Hippocampal formation (tissue), 2 donors: ENCODE data around the gene WNT6.

ENCODE experiments used
- DNase-seq, 2 donors: peaks; one replicate each; lab custom pipeline; 2025; lab: John Stamatoyannopoulos, UW

Gene WNT6

DNA sequence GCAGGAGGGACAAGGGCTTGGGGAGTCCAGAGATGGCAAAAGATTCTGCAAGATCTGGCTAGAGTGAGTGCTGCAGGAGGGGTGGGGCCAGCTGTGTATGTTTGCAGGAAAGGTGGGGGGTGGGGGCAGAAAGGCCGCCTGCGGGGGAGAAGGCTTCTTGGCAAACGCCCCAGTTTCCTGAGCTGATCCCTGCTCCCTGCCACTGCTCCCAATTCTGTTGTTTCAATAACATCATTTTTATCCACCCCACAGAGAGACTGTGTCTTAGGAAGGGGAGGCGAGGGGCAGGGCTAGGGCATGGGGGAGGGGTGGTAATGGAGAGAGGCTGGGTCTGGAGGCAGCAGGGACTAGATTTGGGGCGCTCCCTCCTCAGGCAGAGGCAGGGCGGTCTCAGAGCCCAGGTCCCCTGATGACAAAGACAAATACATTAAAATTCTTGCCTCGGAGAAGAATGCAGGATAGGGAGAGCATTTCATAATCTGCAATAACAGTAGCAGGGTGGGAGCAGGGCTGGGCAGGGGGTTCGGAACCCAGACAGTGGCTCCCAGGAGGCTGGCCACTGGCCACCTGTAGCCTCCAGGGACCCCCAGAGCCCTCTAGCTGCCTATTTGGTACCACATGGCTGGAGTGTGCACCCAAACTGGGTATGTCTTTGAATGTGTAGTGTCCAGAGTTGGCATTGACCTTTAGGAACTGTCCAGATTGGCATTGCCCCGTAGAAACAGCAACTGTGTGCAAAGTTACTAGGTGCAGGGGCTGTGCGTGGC is 2.1 kb upstream of the WNT6 start:
- no peak for DNase-seq

DNA sequence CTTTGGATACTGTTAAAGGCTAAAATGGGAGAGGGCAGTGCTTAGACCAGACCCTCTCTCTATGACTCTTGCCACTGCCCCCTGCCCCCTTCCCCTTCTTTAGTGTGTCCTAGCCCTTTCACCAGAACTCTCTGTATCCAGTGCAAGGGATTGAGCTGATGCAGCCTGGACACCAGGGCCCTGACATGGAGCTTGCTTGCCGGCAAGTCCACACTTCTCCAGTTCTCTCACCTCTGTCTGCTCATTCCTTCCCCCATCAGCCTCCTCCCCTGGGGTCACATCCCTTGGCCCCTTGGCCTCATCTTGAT is 1.5 kb upstream of the WNT6 start:
- no peak for DNase-seq

DNA sequence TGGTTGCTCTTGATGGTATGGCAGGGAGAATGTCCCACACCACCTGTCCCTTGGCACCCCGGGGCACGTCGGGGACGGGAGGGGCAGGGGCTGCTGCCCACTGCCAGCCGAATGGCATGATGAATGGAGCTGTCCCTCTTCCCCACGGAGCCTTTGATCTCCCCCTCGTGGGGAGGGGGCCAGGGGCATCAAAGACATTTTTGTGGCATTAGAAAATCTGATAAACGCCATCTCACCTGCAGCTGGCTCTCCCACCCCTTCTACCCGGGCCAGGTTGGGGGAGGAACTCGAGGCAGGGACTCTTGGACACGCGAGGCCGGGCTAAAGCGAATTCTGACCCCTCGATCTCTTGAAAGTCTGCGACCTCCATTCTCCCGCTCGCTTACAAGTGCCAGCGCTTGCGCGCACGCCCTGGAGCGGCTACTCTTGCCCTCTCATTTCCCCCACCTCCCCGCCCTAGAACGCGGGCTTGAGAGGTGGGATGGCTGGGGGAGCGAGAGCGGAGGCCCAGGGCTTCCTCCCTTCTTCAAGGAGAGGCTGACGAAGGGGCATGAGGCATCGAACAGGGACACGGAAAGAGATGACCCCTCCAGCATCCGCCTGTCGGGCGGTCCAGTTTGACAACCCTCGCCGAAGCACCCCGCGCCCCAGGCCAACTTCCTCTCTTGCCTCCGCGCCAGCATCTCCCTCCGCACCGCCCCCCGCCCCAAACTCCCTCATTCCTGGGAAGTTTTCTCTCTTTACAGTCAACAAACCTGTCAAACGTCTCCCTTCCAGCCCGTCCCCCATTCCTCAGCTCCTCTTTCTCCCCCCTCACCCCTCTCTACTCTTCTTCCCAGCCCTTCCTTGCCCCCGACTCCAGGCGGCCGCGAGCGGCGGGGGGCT is 692 bp upstream of the WNT6 start:
- DNase-seq, result no peak

DNA sequence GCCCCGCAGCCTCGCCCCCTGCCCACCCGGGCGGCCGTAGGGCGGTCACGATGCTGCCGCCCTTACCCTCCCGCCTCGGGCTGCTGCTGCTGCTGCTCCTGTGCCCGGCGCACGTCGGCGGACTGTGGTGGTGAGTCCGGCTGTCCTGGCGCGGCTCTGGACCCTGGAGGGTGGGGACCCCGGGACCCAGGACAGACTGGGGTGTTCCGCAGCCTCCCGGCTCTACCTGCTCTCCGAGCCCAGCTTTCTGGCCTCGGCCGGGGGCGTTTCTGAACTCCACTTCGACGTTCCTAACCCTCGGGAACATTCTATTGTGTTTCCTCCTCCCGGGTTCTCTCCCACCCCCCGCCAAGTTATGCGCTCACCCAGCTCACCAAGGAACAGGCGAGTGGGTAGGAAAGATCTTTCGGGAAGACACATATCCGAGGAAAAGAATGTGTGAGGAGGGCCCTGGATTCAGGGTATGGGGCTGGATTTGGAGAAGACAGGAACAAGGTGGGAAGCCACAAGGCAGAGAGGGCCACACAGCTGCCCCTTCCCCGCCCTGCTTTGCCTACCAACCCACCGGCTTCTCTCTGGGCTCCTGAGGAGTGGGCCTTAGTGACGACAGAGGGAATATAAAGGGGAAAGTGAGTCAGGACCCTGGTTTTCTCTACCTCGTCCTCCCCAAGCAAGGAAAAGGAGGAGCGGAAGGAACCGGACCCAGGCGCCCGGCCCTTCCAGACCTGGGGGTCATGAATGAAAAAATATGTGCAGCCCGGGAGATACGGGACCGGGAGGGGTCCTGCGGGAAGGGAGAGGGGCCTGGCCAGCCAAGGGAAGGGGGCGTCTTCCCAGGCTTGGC is 605 bp downstream of the WNT6 start:
- no peak for DNase-seq

DNA sequence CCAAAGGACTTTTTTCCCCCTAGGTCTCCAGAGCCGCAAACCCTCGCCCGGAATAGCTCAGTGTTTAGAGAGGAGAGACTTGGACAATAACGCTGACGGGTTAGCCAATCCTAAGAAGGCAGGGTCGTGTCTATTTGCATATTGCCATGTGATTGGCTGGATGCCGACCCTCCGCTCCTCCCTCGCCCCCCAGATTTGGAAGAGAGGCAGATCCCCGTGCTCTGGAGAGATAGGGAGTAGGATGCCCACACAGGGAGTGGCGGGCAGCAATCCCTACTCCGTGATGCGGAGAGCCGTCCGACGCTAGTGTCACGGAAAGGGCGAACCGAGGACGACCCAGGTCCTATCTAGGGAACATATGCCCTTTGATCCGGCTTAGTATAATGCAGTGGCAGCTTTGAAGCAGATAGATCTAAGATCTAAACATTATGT is 1.4 kb downstream of the WNT6 start:
- DNase-seq, result no peak

DNA sequence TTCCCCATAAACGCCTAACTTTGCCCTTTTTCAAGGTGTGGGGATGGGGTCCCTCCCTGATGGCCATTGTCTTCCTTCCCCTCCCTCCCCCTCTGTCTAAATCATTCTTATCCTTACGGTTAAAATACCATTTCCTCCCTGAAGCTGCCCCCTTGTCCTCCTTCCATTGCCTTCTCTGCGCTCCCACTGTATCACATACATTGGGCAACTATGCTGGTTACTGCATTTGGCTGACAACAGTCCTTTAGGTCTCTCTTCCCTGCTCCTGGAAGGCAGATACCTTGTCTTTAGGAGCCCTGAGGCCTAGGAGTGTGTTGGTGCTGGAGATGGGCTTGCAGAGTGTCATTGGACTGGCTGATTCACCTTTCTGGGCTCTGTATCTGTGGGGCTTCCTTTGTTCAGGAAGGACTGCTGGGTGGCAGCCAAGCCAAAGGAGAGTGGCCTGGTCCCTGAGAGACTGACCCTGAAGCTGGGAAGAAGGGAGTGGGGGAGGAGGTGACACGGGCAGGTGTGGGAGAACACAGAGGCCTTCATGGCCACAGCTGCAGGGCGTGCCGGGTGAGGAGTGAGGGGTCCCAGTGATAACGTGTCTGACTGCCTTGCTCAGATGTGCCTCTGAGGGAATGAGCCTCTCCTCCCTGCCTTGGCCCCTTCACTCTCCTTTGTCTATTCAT is 2.2 kb downstream of the WNT6 start:
- DNase-seq, result no peak

DNA sequence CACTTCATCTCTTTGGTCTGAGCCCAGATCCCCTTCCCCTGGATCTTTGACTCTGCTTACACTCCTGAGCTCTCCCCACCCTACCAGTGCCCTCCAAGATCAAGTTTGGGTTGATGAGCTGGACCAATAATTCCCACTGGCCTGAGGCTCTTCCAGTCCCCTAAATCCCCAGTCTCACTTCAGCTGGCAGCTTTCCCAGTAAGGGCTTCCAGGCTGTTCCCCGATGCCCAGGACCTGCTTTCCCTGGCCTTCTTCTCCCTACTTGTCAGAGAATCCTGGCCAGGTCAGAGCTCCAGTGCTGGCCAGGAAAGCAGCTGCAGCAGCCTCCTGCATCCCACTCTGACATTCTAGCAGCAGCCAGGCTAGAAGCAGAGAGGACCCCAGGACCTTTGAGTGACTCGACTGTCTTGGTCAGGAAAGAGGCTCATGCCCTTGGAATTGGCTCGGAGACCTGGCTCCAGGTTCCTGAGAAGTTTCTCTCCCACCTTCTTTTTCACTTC is 3.5 kb downstream of the WNT6 start:
- no peak for DNase-seq

DNA sequence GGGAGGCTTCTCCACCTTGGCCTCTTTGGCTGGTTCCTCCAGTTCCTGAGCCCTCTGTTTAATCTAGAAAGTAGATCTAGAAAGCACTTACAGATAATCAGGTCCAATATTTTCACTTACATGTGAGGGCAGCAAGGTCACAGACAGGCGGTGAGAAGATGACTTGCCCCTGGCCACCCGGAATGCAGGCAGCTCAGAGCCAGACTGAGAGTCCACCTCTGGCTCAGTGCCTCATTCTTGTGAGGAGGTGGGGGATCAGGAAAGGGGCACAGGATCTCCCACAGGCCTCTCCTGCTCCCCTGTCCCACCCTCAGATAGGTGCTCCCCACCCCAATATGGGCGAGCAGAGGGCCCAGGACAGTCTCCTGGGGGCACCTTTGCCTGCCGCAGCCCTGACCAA is 5.8 kb downstream of the WNT6 start:
- no peak for DNase-seq

DNA sequence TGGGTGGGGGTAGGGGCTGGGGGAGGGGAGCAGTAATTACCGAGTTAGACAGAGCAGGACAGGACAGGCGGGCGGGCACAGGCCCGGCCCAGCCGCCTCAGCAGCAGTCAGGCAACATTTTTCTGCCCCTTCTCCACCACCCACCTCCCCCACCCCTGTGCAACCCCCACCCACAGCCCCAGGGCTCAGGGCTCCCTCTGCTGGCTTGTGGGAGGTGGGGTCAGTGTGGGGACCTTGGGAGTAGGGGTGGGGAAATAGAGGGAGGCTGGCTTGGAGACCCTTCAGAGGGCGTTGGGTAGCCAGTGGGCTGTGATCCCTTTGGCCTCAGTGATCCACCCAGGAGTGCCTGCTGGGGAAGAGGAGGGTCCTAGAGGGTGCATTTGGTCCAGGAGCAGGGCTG is 6.4 kb downstream of the WNT6 start:
- DNase-seq, result no peak

DNA sequence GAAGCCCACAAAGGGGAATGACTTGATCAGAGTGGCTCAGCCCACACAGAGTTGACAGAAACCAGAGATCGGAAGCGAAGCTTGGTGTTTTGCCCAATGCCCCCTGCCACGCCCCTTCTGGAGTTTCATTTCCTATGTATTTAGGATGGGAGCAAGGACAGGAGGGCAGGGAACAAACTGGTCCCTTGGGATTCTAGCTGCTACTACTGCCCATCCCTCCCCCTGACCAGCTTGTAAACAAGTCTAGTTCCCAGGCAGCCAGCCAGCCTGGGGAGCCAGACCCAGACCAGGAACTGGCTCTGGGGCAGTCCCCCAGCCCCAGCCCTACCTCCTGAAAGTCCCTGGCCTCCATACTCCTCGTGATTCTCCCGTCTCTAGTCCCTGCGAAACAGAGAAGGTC is 8.3 kb downstream of the WNT6 start:
- DNase-seq, result no peak

DNA sequence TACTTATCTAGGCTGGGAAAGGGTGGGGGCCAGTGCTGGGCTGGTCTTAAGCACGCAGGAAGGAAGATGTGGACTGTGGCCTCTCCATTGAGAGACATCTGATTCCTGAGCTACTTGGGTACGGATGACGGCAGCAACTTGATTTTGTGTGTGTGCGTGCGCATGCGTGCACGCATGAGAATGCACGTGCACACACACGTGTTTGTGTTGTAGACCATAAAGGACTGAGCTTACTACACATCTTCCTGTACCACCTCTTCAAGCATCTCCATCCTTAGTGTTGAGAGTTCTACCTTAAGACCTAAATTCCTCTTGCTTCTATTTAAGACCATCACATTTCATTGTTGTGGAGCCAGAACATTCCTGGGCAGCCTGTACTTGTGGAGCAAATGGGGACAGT is 9.5 kb downstream of the WNT6 start:
- no peak for DNase-seq

DNA sequence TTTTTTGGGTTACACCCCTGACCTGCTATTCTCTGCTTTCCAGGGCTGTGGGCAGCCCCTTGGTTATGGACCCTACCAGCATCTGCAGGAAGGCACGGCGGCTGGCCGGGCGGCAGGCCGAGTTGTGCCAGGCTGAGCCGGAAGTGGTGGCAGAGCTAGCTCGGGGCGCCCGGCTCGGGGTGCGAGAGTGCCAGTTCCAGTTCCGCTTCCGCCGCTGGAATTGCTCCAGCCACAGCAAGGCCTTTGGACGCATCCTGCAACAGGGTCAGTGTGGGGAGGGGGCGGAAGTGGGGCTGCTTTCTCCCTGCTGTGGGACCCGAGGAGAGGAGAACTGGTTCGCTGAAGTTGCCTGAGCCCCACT is 11.4 kb downstream of the WNT6 start:
- DNase-seq, result no peak

DNA sequence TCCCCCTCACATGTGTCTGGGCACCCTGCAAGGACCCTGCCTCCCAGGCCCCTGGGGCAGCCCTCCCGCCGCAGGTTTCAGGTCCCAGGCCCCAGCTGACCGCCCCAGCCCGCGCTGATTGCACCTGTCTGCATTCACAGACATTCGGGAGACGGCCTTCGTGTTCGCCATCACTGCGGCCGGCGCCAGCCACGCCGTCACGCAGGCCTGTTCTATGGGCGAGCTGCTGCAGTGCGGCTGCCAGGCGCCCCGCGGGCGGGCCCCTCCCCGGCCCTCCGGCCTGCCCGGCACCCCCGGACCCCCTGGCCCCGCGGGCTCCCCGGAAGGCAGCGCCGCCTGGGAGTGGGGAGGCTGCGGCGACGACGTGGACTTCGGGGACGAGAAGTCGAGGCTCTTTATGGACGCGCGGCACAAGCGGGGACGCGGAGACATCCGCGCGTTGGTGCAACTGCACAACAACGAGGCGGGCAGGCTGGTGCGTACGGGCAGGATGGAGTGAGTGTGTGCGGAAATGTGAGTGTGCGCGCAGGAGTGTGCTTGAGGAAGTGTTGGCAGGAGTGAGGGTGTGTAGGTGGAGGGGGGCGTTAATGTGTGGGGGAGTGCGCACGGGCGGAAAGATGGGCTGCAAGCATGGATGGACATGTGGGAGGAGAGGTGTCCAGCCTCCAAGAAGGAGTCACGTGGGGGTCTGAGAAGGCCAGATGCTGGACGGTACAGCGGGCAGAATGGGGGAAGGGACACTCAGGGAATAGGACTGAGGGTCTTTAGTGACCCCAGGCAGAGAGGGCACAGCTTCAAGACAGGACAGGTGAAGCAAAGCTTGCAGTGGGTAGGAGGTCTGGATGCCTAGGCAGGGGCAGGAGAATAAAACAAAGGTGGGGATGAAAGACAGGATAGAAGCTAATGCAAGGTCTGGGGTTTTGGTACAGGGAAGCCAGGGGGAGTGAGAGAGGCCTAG is 12.0 kb downstream of the WNT6 start:
- DNase-seq, result no peak

DNA sequence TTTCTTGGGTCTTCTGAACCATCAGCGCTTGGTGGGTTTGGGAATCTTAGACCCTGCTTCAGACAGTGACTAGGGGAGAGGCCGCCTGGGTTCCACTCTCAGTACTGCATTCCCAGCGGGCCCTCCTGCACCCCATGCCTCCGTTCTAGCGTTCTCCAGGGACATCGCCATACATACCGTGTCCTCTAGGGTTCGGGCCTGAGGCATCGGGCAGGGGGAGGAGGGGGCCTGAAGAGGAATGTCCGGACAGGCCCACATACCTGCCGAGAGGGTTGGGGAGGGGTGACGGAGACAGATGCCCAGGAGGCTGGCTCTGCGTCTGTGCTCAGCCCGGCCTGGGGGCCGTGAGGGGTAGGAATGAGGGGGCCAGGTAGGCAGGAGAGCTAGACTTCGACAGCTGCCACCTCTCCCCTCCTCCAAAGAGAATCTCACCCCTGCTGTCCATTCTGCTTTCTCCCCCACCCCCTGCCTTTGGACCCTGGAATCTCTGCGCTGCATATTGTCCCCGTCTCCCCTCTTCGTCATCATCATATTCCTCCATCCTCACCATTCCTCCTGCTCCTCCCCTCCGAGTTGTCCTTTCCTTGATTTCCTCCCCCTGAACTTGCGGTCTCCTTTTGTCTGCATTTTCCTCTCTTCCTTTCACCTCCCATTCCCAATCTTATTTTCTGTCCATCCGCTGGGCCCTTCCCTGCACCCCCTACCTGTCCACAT is 13.2 kb downstream of the WNT6 start:
- DNase-seq, result no peak

DNA sequence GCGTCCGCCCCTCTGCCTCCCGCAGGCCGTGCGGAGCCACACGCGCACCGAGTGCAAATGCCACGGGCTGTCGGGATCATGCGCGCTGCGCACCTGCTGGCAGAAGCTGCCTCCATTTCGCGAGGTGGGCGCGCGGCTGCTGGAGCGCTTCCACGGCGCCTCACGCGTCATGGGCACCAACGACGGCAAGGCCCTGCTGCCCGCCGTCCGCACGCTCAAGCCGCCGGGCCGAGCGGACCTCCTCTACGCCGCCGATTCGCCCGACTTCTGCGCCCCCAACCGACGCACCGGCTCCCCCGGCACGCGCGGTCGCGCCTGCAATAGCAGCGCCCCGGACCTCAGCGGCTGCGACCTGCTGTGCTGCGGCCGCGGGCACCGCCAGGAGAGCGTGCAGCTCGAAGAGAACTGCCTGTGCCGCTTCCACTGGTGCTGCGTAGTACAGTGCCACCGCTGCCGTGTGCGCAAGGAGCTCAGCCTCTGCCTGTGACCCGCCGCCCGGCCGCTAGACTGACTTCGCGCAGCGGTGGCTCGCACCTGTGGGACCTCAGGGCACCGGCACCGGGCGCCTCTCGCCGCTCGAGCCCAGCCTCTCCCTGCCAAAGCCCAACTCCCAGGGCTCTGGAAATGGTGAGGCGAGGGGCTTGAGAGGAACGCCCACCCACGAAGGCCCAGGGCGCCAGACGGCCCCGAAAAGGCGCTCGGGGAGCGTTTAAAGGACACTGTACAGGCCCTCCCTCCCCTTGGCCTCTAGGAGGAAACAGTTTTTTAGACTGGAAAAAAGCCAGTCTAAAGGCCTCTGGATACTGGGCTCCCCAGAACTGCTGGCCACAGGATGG is 14.0 kb downstream of the WNT6 start:
- DNase-seq, result no peak

DNA sequence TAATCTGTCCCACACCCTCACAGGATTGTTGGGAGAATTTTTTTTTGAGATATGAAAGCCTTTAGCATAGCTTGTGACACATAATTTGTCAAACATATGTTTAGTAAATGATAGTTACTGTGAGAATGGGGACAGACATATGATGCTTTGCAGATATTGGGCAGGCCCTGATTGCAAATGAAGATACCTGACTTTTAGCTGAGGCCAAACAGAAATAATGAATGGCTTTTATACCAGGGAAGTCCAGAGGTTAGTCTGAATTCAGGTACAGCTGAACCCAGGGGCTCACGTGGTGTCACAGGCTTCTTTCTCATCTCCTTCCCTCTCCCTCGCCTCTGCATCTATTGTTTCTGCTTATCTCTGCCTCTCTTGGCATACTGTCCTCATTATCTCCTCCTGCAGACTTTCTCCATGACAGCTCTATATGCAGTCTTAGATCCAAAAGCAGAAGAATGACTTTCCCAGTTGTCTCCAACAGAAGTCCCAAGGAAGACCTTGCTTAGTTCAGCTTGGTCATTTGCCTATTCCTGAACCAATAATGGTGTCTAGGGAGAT is 16.2 kb downstream of the WNT6 start:
- DNase-seq, result no peak

DNA sequence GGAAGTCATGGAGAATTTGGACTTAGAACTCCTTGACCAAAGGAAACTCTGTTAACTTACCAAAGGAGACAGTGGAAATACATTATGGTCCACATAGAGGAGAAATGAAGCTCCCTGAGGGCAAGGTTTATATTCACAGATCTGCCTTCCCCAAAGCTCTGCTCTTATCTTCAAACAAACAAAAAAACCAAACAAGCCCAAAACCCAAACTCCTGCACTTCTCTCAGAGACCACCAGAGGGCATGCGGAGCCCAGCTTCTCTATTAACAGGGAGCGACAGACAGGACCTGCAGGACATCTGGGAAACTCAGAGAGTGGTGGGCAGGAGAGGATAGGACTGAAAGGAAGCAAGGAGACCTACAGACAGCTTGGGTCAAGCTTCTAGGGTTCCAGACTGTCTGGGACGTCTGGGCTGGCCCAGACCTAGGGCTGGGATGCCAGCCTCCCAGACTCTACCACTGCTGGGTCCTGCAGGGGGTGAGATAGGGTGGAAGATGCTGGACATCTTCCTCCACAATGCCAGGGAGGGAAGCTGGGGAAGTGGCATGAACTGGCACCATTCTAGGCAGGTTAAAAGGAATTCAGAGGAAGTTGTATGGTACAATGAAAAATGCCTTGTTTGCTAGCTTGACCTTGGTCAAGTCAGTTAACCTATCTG is 17.1 kb downstream of the WNT6 start:
- DNase-seq, result peak; percentile 45 to 64

DNA sequence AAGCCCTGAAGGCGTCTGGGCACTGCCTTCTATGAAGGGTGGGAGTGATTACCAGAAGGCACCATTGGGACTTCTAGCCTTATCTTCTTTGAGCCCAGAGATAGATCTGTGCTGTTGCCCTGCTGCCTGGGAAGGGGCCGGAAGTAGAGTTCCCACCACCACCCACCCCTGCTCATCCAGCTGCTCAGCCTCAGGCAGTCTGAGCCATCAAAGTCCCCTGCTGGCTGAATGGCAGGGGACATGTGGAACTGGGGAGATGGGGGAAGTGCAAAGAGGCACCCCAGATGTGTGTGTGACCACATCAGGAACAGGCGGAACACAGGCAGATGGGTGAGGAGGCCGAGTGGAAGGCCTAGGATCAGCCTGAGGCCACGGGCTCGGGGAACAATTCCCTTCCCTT is 17.7 kb downstream of the WNT6 start:
- no peak for DNase-seq
